ENCODE results near the gene REEP1.
"Not testable (repeated sequence)": the region's sequence is repeated elsewhere in the genome, so short reads cannot be mapped to it uniquely, and the experiment has no call there.

Gene REEP1

GRCh38 chr2:86233436-86233835 lies 104.0 kb downstream of the REEP1 start:
- TF ChIP-seq CTCF (conservative IDR thresholded peaks at IDR 0.05; ENCODE audit: low read depth, low read length): no peak

GRCh38 chr2:86232910-86233309 lies 104.5 kb downstream of the REEP1 start:
- H3K4me3 ChIP-seq (ENCODE audit: low read length): no peak overlapping the region
- DNase-seq (ENCODE audit: low read depth): no peak
- TF ChIP-seq CTCF (conservative IDR thresholded peaks at IDR 0.05; ENCODE audit: low read depth, low read length): no peak

More at GRCh38 chr2:86233436-86233835, 104.0 kb downstream of the REEP1 start:
- H3K4me3 ChIP-seq (ENCODE audit: low read length): no peak overlapping the region
- DNase-seq (ENCODE audit: low read depth): no peak

GRCh38 chr2:86232373-86232784 lies 105.0 kb downstream of the REEP1 start:
- no peak overlapping the region for H3K4me3 ChIP-seq (ENCODE audit: low read length)
- no peak for TF ChIP-seq CTCF (conservative IDR thresholded peaks at IDR 0.05; ENCODE audit: low read depth, low read length)
- no peak for DNase-seq (ENCODE audit: low read depth)

- H3K4me3 ChIP-seq (ENCODE audit: low read length): no peak overlapping the region
- no peak for TF ChIP-seq CTCF (conservative IDR thresholded peaks at IDR 0.05; ENCODE audit: low read depth, low read length)
- DNase-seq (ENCODE audit: low read depth): no peak
These were observed 105.6 kb downstream of the REEP1 start for GRCh38 chr2:86231680-86232372.

GRCh38 chr2:86230961-86231360 lies 106.5 kb downstream of the REEP1 start:
- DNase-seq (ENCODE audit: low read depth): no peak
- no peak for TF ChIP-seq CTCF (conservative IDR thresholded peaks at IDR 0.05; ENCODE audit: low read depth, low read length)
- H3K4me3 ChIP-seq (ENCODE audit: low read length): no peak overlapping the region

- no peak for TF ChIP-seq CTCF (conservative IDR thresholded peaks at IDR 0.05; ENCODE audit: low read depth, low read length)
- H3K4me3 ChIP-seq (ENCODE audit: low read length): no peak overlapping the region
These were observed 108.2 kb downstream of the REEP1 start for GRCh38 chr2:86229221-86229620.

GRCh38 chr2:86228574-86228973 lies 108.9 kb downstream of the REEP1 start:
- not testable (repeated sequence) for H3K4me3 ChIP-seq (ENCODE audit: low read length)

More at GRCh38 chr2:86229221-86229620, 108.2 kb downstream of the REEP1 start:
- DNase-seq (ENCODE audit: low read depth): no peak

More at GRCh38 chr2:86228574-86228973, 108.9 kb downstream of the REEP1 start:
- DNase-seq (ENCODE audit: low read depth): not testable (repeated sequence)

Data from retinal pigment epithelial cell (primary cell).